Activated naive CD8-positive, alpha-beta T cell treated with anti-CD3 and anti-CD28 coated beads, Interleukin-2, amount 10 ng/mL, durations not matched to agents 7 days and 5 days (primary cell): ENCODE measurements around the gene R3HDML. TPM values are rescaled to one million over a fixed set of nuclear protein-coding genes. Genes with fewer than 3 reads are reported as not detected.
"Not testable (repeated sequence)": the region's sequence is repeated elsewhere in the genome, so short reads cannot be mapped to it uniquely, and the experiment has no call there.

Experiments
- ATAC-seq: fragments of 150-1000 bp; cut with Tn5 transposase; one replicate; pipeline ENCODE4 v1.10.0; 2021; ENCODE audit warnings: low read depth, moderate library complexity
- POLR2A ChIA-PET: fragments of 350-600 bp; sonication (Branson Sonifier 250); formaldehyde crosslinking; loops from one replicate; lab custom pipeline; 2021; ENCODE audit warnings: antibody characterized with exemption; lab: Charles Lee
- DNase-seq: peaks from one replicate; pipeline ENCODE4 v3.0.0; 2021
- H3K27ac Mint-ChIP-seq: one replicate; pipeline ENCODE4 v1.8.0; 2022; ENCODE audit warnings: mild to moderate bottlenecking, mixed read lengths
- H3K27me3 Mint-ChIP-seq: one replicate; pipeline ENCODE4 v1.8.0; 2022; ENCODE audit warnings: mild to moderate bottlenecking, moderate library complexity, mixed read lengths
- H3K36me3 Mint-ChIP-seq: one replicate; pipeline ENCODE4 v1.8.0; 2021; ENCODE audit warnings: mild to moderate bottlenecking, mixed read lengths
- H3K4me1 Mint-ChIP-seq: one replicate; pipeline ENCODE4 v1.8.0; 2021; ENCODE audit warnings: mixed read lengths
- H3K4me3 Mint-ChIP-seq: one replicate; pipeline ENCODE4 v1.8.0; 2022; ENCODE audit warnings: mild to moderate bottlenecking, moderate library complexity, mixed read lengths
- H3K9me3 Mint-ChIP-seq: one replicate; pipeline ENCODE4 v1.8.0; 2021; ENCODE audit warnings: mixed read lengths
- total RNA-seq, 2 experiments: library from RNA; stranded (reverse); gene quantifications; one replicate each; pipeline ENCODE4 v1.2.3, GENCODE V29; 2021

The R3HDML gene
- total RNA-seq, 2 experiments from 2014 or later: not detected

- Mint-ChIP-seq H3K27me3 (peaks cover 2% of the 10 kb centered on the region), H3K36me3 (no peaks in the 10 kb centered on the region), H3K27ac (peak overlapping the region; percentile 92), H3K4me3 (peak overlapping the region; percentile 93), H3K9me3 (no peaks in the 10 kb centered on the region), H3K4me1 (peaks cover 15% of the 10 kb centered on the region)
- ATAC-seq (no peak), DNase-seq (no peak)
- POLR2A ChIA-PET: interaction anchor here (0.6 to 2.0 kb wide), 5 partner anchors 92 to 636 kb away, joined by 3 to 34 read pairs (median 3); no protein-coding TSS in a partner anchor
Measured at GRCh38 chr20:44309763-44310663, 26.8 kb upstream of the R3HDML start.

DNA sequence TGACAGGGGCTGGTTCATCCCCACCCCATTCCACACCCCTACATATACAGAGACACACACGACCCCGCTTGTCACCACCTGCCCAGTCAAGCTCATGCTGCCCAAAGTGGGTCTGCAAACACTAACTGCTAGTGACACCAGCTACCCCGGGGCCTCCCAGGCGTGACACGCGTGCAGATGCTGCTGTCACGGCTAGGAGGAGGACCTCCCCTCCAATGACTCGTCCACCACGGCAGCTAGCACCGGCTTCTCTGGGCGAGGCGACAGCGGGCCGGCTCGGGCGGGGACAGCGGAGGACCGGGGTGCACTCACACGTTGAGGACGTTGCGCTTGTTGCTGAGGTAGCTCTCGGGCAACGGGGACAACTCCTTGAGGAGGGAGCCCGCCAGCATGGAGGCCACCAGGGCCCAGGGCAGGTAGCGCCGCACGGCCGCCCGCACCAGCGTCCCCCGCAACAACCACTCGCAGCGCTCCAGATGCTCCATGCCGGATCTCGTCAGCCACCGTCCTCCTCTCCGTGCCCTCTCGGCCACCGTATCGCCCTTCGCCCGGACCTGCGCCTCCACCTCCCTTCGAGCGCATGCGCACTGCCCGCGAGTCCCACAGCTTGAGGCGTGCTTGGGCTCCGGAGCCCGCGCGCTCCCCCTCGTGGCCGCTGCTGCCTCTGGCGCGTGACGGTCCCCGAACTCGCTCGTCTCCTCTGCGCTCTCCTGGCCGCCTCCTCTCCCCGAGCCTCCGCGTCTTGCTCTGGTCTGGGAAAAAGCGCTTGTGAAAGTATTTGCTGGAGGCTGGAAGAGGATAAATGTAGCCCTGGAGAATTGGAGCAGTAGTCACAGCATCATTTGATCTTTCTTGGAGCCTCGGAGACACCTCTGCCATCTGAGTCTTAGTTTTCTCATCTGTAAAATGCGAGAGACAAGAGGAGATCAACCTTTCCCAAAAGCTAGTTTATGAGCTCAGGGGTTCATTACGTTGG is 25.9 kb upstream of the R3HDML start, which contains the start of gene FITM2:
Gene FITM2, minus strand, starts transcription at position 539 of the 976 bp plus-strand sequence. Its CDS starts 54 bp downstream, at position 485.
- H3K36me3 Mint-ChIP-seq: no peaks in the 10 kb centered on the region
- no peaks in the 10 kb centered on the region for H3K9me3 Mint-ChIP-seq
- ATAC-seq (peak; percentile 94), DNase-seq (peak; percentile 100)
- peak within 1 kb of the TSS; percentile 92 for H3K27ac Mint-ChIP-seq
- peaks cover 15% of the 10 kb centered on the region for H3K4me1 Mint-ChIP-seq
- POLR2A ChIA-PET: interaction anchor here (0.6 to 2.0 kb wide), 7 partner anchors 47 to 637 kb away, joined by 3 to 34 read pairs (median 3); partner anchors contain the start of gene TTPAL
- peaks cover 2% of the 10 kb centered on the region for H3K27me3 Mint-ChIP-seq
- peak within 1 kb of the TSS; percentile 93 for H3K4me3 Mint-ChIP-seq

GRCh38 chr20:44314870-44315269 is 22.0 kb upstream of the R3HDML start:
- DNase-seq (no peak), ATAC-seq (no peak)
- Mint-ChIP-seq H3K27ac (no peak overlapping the region), H3K9me3 (no peaks in the 10 kb centered on the region), H3K36me3 (no peaks in the 10 kb centered on the region), H3K4me1 (peaks cover 9% of the 10 kb centered on the region), H3K27me3 (peaks cover 6% of the 10 kb centered on the region), H3K4me3 (no peak overlapping the region)
- POLR2A ChIA-PET: no interaction called here

GRCh38 chr20:44319839-44320422 is 16.9 kb upstream of the R3HDML start:
- no peaks in the 10 kb centered on the region for H3K36me3 Mint-ChIP-seq
- H3K27me3 Mint-ChIP-seq: peaks cover 4% of the 10 kb centered on the region
- ATAC-seq: no peak
- no peak overlapping the region for H3K4me3 Mint-ChIP-seq
- DNase-seq: no peak
- H3K27ac Mint-ChIP-seq: no peak overlapping the region
- no peaks in the 10 kb centered on the region for H3K4me1 Mint-ChIP-seq
- H3K9me3 Mint-ChIP-seq: no peaks in the 10 kb centered on the region
- POLR2A ChIA-PET: no interaction called here

- ATAC-seq: no peak
- Mint-ChIP-seq H3K27me3 (peaks cover 4% of the 10 kb centered on the region), H3K4me1 (no peaks in the 10 kb centered on the region), H3K36me3 (no peaks in the 10 kb centered on the region), H3K27ac (no peak overlapping the region), H3K9me3 (no peaks in the 10 kb centered on the region), H3K4me3 (no peak overlapping the region)
- POLR2A ChIA-PET: no interaction called here
- DNase-seq: no peak
Measured at GRCh38 chr20:44324343-44324742, 12.5 kb upstream of the R3HDML start.

- POLR2A ChIA-PET: interaction anchor here (0.9 kb wide), 1 partner anchor 109 kb away, joined by 3 read pairs; no protein-coding TSS in a partner anchor
- Mint-ChIP-seq H3K4me3 (peak overlapping the region; percentile 47), H3K9me3 (no peaks in the 10 kb centered on the region), H3K27me3 (peaks cover 4% of the 10 kb centered on the region), H3K27ac (no peak overlapping the region), H3K36me3 (no peaks in the 10 kb centered on the region), H3K4me1 (no peaks in the 10 kb centered on the region)
- DNase-seq (peak; percentile 41), ATAC-seq (peak; percentile 45)
Measured at GRCh38 chr20:44326391-44327159, 10.3 kb upstream of the R3HDML start.

DNA sequence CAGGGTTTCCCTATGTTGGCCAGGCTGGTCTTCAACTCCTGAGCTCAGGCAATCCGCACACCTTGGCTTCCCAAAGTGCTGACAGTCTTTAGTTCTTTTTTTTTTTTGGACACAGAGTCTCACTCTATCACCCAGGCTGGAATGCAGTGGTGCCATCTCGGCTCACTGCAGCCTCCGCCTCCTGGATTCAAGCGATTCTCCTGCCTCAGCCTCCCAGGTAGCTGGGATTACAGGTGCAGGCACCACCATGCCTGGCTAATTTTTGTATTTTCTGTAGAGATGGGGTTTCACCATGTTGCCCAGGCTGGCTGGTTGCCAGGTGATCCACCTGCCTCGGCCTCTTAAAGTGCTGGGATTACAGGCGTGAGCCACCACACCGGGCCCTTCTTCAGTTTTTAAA is 9.1 kb upstream of the R3HDML start:
- H3K36me3 Mint-ChIP-seq, DNase-seq, H3K27ac Mint-ChIP-seq, H3K4me1 Mint-ChIP-seq, H3K27me3 Mint-ChIP-seq, POLR2A ChIA-PET, H3K9me3 Mint-ChIP-seq, H3K4me3 Mint-ChIP-seq, ATAC-seq: not testable (repeated sequence)

- Mint-ChIP-seq H3K27me3 (peaks cover 4% of the 10 kb centered on the region), H3K4me3 (no peak overlapping the region), H3K27ac (no peak overlapping the region), H3K9me3 (no peaks in the 10 kb centered on the region), H3K36me3 (no peaks in the 10 kb centered on the region), H3K4me1 (no peaks in the 10 kb centered on the region)
- DNase-seq (no peak), ATAC-seq (no peak)
- POLR2A ChIA-PET: no interaction called here
Measured at GRCh38 chr20:44328428-44328827, 8.4 kb upstream of the R3HDML start.

DNA sequence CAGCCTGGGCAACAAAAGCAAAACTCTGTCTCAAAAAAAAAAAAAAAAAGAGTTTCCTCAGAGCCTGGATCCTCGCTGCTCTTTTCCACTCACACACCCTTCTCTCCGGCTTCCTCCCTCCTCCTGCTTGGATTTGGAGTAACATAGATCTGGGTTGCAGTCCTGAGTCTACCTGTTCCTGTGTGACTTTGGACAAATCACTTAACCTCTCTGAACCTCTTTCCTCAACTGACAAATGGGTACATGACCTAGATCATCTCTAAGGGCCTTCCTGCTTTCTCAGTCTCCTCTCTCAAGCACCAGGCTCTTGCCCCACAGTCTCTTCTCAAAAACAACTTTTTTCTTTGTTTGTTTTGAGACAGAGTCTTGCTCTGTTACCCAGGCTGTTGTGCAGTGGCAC is 5.6 kb upstream of the R3HDML start:
- no peak overlapping the region for H3K4me3 Mint-ChIP-seq
- POLR2A ChIA-PET: no interaction called here
- DNase-seq: no peak
- no peak overlapping the region for H3K27ac Mint-ChIP-seq
- H3K27me3 Mint-ChIP-seq: peaks cover 4% of the 10 kb centered on the region
- no peaks in the 10 kb centered on the region for H3K36me3 Mint-ChIP-seq
- no peaks in the 10 kb centered on the region for H3K9me3 Mint-ChIP-seq
- ATAC-seq: no peak
- no peaks in the 10 kb centered on the region for H3K4me1 Mint-ChIP-seq

DNA sequence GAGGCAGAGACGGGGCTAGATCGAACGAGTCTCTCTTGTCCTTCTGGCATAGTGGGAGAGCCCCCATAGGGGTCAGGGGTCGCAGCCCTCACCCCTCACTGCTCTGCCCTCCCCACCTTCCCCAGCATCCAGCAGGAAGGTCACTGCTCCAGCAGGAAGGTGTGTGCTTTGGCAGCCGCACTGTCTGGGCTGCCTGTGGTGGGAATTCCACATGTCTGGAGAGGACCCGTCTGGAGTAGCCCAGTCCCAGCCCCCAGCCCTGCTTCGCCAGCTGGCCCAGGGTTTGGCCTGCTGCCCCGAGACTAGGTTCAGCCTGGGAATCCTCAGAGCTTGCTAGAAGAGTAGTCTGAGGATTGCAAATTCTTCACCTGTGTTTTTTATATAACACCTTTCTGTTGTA is 2.5 kb upstream of the R3HDML start:
- Mint-ChIP-seq H3K27me3 (no peaks in the 10 kb centered on the region), H3K27ac (no peak overlapping the region), H3K4me1 (no peaks in the 10 kb centered on the region), H3K36me3 (no peaks in the 10 kb centered on the region), H3K4me3 (no peak overlapping the region), H3K9me3 (no peaks in the 10 kb centered on the region)
- ATAC-seq (no peak), DNase-seq (no peak)
- POLR2A ChIA-PET: no interaction called here

- ATAC-seq (no peak), DNase-seq (no peak)
- H3K4me1 Mint-ChIP-seq: no peaks in the 10 kb centered on the region
- no peak overlapping the region for H3K4me3 Mint-ChIP-seq
- H3K27ac Mint-ChIP-seq: no peak overlapping the region
- no peaks in the 10 kb centered on the region for H3K36me3 Mint-ChIP-seq
- H3K9me3 Mint-ChIP-seq: no peaks in the 10 kb centered on the region
- POLR2A ChIA-PET: no interaction called here
- no peaks in the 10 kb centered on the region for H3K27me3 Mint-ChIP-seq
Measured at GRCh38 chr20:44334709-44335108, 2.1 kb upstream of the R3HDML start.

GRCh38 chr20:44335675-44336074 is 1.2 kb upstream of the R3HDML start:
- H3K36me3 Mint-ChIP-seq: no peaks in the 10 kb centered on the region
- H3K9me3 Mint-ChIP-seq: no peaks in the 10 kb centered on the region
- no peaks in the 10 kb centered on the region for H3K4me1 Mint-ChIP-seq
- no peaks in the 10 kb centered on the region for H3K27me3 Mint-ChIP-seq
- ATAC-seq (no peak), DNase-seq (no peak)
- POLR2A ChIA-PET: no interaction called here
- H3K4me3 Mint-ChIP-seq: no peak overlapping the region
- no peak overlapping the region for H3K27ac Mint-ChIP-seq
